GM12873 (cell line): Measurements from ENCODE around the gene USP6.

ENCODE experiments used
- CTCF ChIP-seq: IDR thresholded peaks from 2 replicates; pipeline ENCODE4 v1.5.1; 2012; ENCODE audit warnings: low read depth, mild to moderate bottlenecking, moderate library complexity, low read length, control low read depth; ENCODE audit not compliant: insufficient read depth; ENCODE audit errors: missing control alignments

Gene USP6

GRCh38 chr17:5115673-5116651, at the start of gene USP6:
Gene USP6 (plus strand): TSS chr17:5116032. CDS start chr17:5130368, 14,336 bp downstream.
- no peak for TF ChIP-seq CTCF

GRCh38 chr17:5068236-5068635, 47.6 kb upstream of the USP6 start:
- TF ChIP-seq CTCF: no peak

- no peak for TF ChIP-seq CTCF
Observed at GRCh38 chr17:5069724-5070123, 46.1 kb upstream of the USP6 start.

GRCh38 chr17:5077781-5078105, 38.1 kb upstream of the USP6 start:
- TF ChIP-seq CTCF: no peak

- peak; percentile 41 for TF ChIP-seq CTCF
Observed at GRCh38 chr17:5078106-5079028, 37.5 kb upstream of the USP6 start, which contains the start of gene ZFP3. Gene ZFP3 (plus strand): TSS chr17:5078467. CDS start chr17:5091505, 13,038 bp downstream.

GRCh38 chr17:5080591-5080990, 35.2 kb upstream of the USP6 start:
- TF ChIP-seq CTCF: no peak
